Thoracic aorta (tissue), 2 donors: Measurements from ENCODE around the gene SOX4. TPM values are rescaled to one million over a fixed set of nuclear protein-coding genes. Genes with fewer than 3 reads are reported as not detected.

ENCODE experiments used
- ATAC-seq: fragments of 150-250 bp; one replicate; pipeline ENCODE4 v1.8.0; 2017; ENCODE audit warnings: low read depth; ENCODE audit not compliant: insufficient number of reproducible peaks, low FRiP score
- DNase-seq: peaks from one replicate; pipeline ENCODE4 v3.0.0-alpha.2; 2020; ENCODE audit warnings: low spot score
- H3K27ac ChIP-seq, 2 donors: fragments of 200-600 bp; sonication (generic); 1 replicate in 1 of 2; 2 replicates in 1 of 2; pipeline ENCODE4 v1.5.1; 2016; ENCODE audit warnings: mild to moderate bottlenecking in 2 of 2, moderate library complexity in 2 of 2
- H3K27me3 ChIP-seq: fragments of 200-600 bp; sonication (generic); replicated peaks from 2 replicates; pipeline ENCODE4 v1.6.0; 2016; ENCODE audit warnings: mild to moderate bottlenecking; ENCODE audit not compliant: insufficient read depth
- H3K36me3 ChIP-seq: fragments of 200-600 bp; sonication (generic); one replicate; pipeline ENCODE4 v1.5.1; 2016
- H3K4me1 ChIP-seq, 2 donors: fragments of 200-600 bp; sonication (generic); 1 replicate in 1 of 2; 2 replicates in 1 of 2; pipeline versions ENCODE4 v1.5.1 to v1.6.0; 2016; ENCODE audit warnings: low read depth in 2 of 2, mild to moderate bottlenecking in 1 of 2; ENCODE audit not compliant: control insufficient read depth in 1 of 2
- H3K4me3 ChIP-seq: fragments of 200-600 bp; sonication (generic); 2 replicates; pipeline ENCODE4 v1.5.1; 2016; ENCODE audit warnings: mild to moderate bottlenecking
- H3K9me3 ChIP-seq: fragments of 200-600 bp; sonication (generic); 2 replicates; pipeline ENCODE4 v1.5.1; 2016
- total RNA-seq, 2 donors: library from RNA; depleted of rRNA; stranded (reverse); fragments of >200 nt; gene quantifications; one replicate each; pipeline versions ENCODE4 v1.1.0 to v1.2.3, GENCODE V29; 2016
- TF ChIP-seq, protein P1 (sequence below): fragments of 200-600 bp; sonication (generic); IDR thresholded peaks from one replicate; pipeline ENCODE4 v1.5.1; 2019; ENCODE audit warnings: antibody characterized with exemption

Gene SOX4
- total RNA-seq, 2 donors from 2014 or later = 5.6 to 22.1 TPM

GRCh38 chr6:21608601-21609000, 15.1 kb downstream of the SOX4 start:
- TF ChIP-seq, protein P1, sequence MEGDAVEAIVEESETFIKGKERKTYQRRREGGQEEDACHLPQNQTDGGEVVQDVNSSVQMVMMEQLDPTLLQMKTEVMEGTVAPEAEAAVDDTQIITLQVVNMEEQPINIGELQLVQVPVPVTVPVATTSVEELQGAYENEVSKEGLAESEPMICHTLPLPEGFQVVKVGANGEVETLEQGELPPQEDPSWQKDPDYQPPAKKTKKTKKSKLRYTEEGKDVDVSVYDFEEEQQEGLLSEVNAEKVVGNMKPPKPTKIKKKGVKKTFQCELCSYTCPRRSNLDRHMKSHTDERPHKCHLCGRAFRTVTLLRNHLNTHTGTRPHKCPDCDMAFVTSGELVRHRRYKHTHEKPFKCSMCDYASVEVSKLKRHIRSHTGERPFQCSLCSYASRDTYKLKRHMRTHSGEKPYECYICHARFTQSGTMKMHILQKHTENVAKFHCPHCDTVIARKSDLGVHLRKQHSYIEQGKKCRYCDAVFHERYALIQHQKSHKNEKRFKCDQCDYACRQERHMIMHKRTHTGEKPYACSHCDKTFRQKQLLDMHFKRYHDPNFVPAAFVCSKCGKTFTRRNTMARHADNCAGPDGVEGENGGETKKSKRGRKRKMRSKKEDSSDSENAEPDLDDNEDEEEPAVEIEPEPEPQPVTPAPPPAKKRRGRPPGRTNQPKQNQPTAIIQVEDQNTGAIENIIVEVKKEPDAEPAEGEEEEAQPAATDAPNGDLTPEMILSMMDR = no peak
- Histone ChIP-seq H3K27me3 (no peaks in the 10 kb centered on the region), H3K27ac (no peak overlapping the region), H3K36me3 (no peaks in the 10 kb centered on the region), H3K4me1 (no peaks in the 10 kb centered on the region), H3K9me3 (no peaks in the 10 kb centered on the region), H3K4me3 (no peak overlapping the region)
- no peak for DNase-seq
- no peak for ATAC-seq

DNA sequence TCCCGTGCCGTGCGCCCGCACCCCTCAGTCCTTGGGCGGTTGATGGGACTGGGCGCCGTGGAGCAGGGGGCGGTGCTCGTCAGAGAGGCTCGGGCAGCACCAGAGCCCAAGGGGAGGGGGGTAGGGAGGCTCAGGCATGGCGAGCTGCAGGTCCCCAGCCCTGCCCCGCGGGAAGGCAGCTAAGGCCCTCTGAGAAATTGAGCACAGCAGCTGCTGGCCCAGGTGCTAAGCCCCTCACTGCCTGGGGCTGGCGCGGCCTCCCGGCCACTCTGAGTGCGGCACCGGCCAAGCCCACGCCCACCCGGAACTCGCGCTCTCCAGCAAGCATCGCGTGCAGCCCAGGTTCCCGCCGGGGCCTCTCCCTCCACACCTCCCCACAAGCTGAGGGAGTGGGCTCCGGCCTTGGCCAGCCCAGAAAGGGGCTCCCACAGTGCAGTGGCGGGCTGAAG, 16.4 kb downstream of the SOX4 start:
- Histone ChIP-seq H3K4me1 (no peaks in the 10 kb centered on the region), H3K36me3 (no peaks in the 10 kb centered on the region), H3K27ac (no peak overlapping the region), H3K4me3 (no peak overlapping the region), H3K9me3 (no peaks in the 10 kb centered on the region), H3K27me3 (no peaks in the 10 kb centered on the region)
- TF ChIP-seq, protein P1 = no peak
- DNase-seq = no peak
- no peak for ATAC-seq

DNA sequence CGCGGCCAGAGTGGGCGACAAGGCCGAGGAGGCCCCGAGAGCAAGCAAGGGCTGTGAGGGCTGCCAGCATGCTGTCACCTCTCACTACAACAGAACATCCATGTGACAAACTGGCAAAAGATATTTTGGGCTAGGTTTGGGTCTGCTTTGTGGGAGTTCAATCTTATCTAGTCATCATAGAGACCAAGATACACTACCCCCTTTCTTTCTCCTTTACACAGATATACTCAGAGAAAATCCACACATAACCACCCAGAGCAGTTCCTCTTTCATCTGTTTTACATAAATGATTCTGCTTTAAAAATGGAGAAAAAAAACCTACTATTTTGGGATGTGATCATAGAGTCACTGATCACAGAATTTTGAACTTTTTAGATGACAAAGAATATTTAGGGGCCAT, 16.8 kb downstream of the SOX4 start:
- no peak overlapping the region for H3K27ac ChIP-seq
- H3K27me3 ChIP-seq = no peaks in the 10 kb centered on the region
- H3K36me3 ChIP-seq = no peaks in the 10 kb centered on the region
- TF ChIP-seq, protein P1 = no peak
- H3K9me3 ChIP-seq = no peaks in the 10 kb centered on the region
- no peak for DNase-seq
- no peaks in the 10 kb centered on the region for H3K4me1 ChIP-seq
- H3K4me3 ChIP-seq = no peak overlapping the region
- ATAC-seq = no peak

GRCh38 chr6:21611485-21611884, 17.9 kb downstream of the SOX4 start:
- no peaks in the 10 kb centered on the region for H3K9me3 ChIP-seq
- no peaks in the 10 kb centered on the region for H3K36me3 ChIP-seq
- no peaks in the 10 kb centered on the region for H3K4me1 ChIP-seq
- no peak overlapping the region for H3K4me3 ChIP-seq
- DNase-seq = no peak
- TF ChIP-seq, protein P1 = no peak
- H3K27me3 ChIP-seq = no peaks in the 10 kb centered on the region
- no peak for ATAC-seq
- H3K27ac ChIP-seq = no peak overlapping the region

DNA sequence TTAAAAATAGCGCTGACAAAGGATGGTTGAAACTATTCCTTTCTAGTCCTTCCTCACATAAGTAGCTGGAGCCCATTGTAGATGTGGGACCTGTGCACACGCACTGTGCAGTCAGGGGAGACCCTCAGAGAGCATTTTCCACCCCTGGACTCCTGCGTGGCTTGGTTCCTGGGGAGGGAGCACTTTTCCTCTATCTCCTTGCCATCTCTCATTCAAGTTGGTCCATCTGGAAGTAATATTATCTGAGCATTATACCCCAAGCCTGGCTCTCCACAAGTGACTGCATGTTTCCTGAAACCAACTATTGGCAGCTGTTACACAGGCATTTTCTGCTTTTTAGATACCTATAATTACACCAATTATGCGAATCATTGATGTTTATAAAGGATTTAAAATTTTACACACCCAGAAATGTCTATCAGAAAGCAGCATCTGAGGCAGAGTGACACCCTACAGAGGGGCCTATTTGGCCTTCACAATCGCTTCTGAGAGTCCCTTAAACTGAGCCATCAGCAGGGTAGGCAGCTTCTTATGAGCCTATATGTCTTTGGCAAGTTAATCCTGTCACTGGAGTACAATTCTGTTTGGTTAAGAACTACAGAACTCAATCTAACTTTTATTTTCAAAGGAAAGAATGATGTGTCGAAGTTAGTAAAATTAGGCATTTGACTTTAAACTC, 18.7 kb downstream of the SOX4 start:
- TF ChIP-seq, protein P1 = no peak
- ATAC-seq (no peak), DNase-seq (no peak)
- H3K4me1 ChIP-seq = no peaks in the 10 kb centered on the region
- no peaks in the 10 kb centered on the region for H3K36me3 ChIP-seq
- H3K27me3 ChIP-seq = no peaks in the 10 kb centered on the region
- no peak overlapping the region for H3K4me3 ChIP-seq
- H3K9me3 ChIP-seq = no peaks in the 10 kb centered on the region
- H3K27ac ChIP-seq = no peak overlapping the region
